Caco-2 (cell line): ENCODE data around the gene SMAD5. TPM values are rescaled to one million over a fixed set of nuclear protein-coding genes. Genes with fewer than 3 reads are reported as not detected.

Source experiments
- BruUV-seq: library from RNA; stranded (reverse); fragments of 400-500 nt; replicated peaks from 2 replicates; lab custom pipeline; 2021; lab: Mats Ljungman, UMichigan
- CTCF ChIA-PET: fragments of 300-600 bp; sonication (Branson Sonifier 250); formaldehyde crosslinking; loops from one replicate; lab custom pipeline; 2022; ENCODE audit warnings: antibody characterized with exemption; lab: Charles Lee
- POLR2A ChIA-PET: fragments of 300-600 bp; sonication (Branson Sonifier 250); formaldehyde crosslinking; loops from one replicate; lab custom pipeline; 2022; ENCODE audit warnings: antibody characterized with exemption; lab: Charles Lee
- DNase-seq, 2 experiments: peaks; one replicate each; pipeline versions ENCODE4 v3.0.0 to v3.0.0-alpha.2; 2020 to 2022
- H3K27me3 ChIP-seq: replicated peaks from 2 replicates; pipeline ENCODE4 v1.6.0; 2011; ENCODE audit warnings: low read length; ENCODE audit not compliant: control insufficient read depth, insufficient read depth
- H3K36me3 ChIP-seq: 2 replicates; pipeline ENCODE4 v1.5.1; 2011; ENCODE audit warnings: low read length; ENCODE audit not compliant: control insufficient read depth, insufficient read depth
- H3K4me1 ChIP-seq: fragments of 250-450 bp; sonication (Bioruptor Pico); 2 replicates; pipeline ENCODE4 v1.5.1; 2020; ENCODE audit warnings: mild to moderate bottlenecking
- H3K4me3 ChIP-seq: 2 replicates; pipeline ENCODE4 v1.5.1; 2011; ENCODE audit warnings: low read depth, mild to moderate bottlenecking, control low read depth, low read length
- H3K9me3 ChIP-seq: fragments of 250-450 bp; sonication (Bioruptor Pico); 2 replicates; pipeline ENCODE4 v1.5.1; 2020; ENCODE audit warnings: mild to moderate bottlenecking, moderate library complexity
- H3K27ac Mint-ChIP-seq: one replicate; pipeline ENCODE4 v1.8.0; 2022; ENCODE audit warnings: mixed read lengths; ENCODE audit not compliant: unreplicated experiment
- H3K27me3 Mint-ChIP-seq: one replicate; pipeline ENCODE4 v1.8.0; 2022; ENCODE audit warnings: mixed read lengths; ENCODE audit not compliant: insufficient read depth, unreplicated experiment
- H3K36me3 Mint-ChIP-seq: one replicate; pipeline ENCODE4 v1.8.0; 2022; ENCODE audit warnings: mild to moderate bottlenecking, mixed read lengths; ENCODE audit not compliant: insufficient read depth, unreplicated experiment
- H3K4me1 Mint-ChIP-seq: one replicate; pipeline ENCODE4 v1.8.0; 2022; ENCODE audit warnings: low read depth, mixed read lengths; ENCODE audit not compliant: unreplicated experiment
- H3K4me3 Mint-ChIP-seq: one replicate; pipeline ENCODE4 v1.8.0; 2022; ENCODE audit warnings: mild to moderate bottlenecking, moderate library complexity, mixed read lengths; ENCODE audit not compliant: unreplicated experiment
- H3K9me3 Mint-ChIP-seq: one replicate; pipeline ENCODE4 v1.8.0; 2022; ENCODE audit warnings: mixed read lengths; ENCODE audit not compliant: unreplicated experiment
- CTCF ChIP-seq, 2 experiments: fragments of 200-600 bp in 1 of 2; IDR thresholded peaks; 1 replicate in 1 of 2; 2 replicates in 1 of 2; pipeline versions ENCODE4 v1.5.1 to v1.8.0; 2011 to 2022; ENCODE audit warnings: antibody characterized with exemption in 1 of 2, control low read depth in 1 of 2, inconsistent platforms in 1 of 2, low read depth in 1 of 2, low read length in 1 of 2, mild to moderate bottlenecking in 1 of 2, moderate library complexity in 1 of 2; ENCODE audit not compliant: insufficient read depth in 1 of 2, severe bottlenecking in 1 of 2, unreplicated experiment in 1 of 2
- intact Hi-C: fragments of 100-400 bp; cut with micrococcal nuclease; formaldehyde crosslinking; loops from one replicate; pipeline ENCODE4 v1.10.0; 2022; ENCODE audit not compliant: unreplicated experiment
- total RNA-seq: library from RNA; stranded (reverse); gene quantifications from 2 replicates; pipeline ENCODE4 v1.2.3, GENCODE V29; 2022

Gene SMAD5
- total RNA-seq, 1 experiment from 2014 or later, result 142 TPM

- CTCF ChIA-PET, result no interaction called here
- TF ChIP-seq CTCF (IDR thresholded peaks at IDR 0.05; ENCODE audit: insufficient read depth in 1 of 2, low read depth in 1 of 2, low read length in 1 of 2, severe bottlenecking in 1 of 2, unreplicated experiment in 1 of 2), result no peak
- Mint-ChIP-seq H3K4me3 (no peak overlapping the region), H3K9me3 (peaks cover 5% of the 10 kb centered on the region), H3K27ac (no peak overlapping the region), H3K36me3 (peaks cover 61% of the 10 kb centered on the region), H3K4me1 (peaks cover 12% of the 10 kb centered on the region), H3K27me3 (no peaks in the 10 kb centered on the region)
- DNase-seq, result no peak
- Histone ChIP-seq H3K4me3 (no peak overlapping the region), H3K36me3 (peaks cover 5% of the 10 kb centered on the region), H3K4me1 (peaks cover 9% of the 10 kb centered on the region), H3K27me3 (no peaks in the 10 kb centered on the region), H3K9me3 (no peaks in the 10 kb centered on the region)
- no TSS peak for BruUV-seq
- POLR2A ChIA-PET, result no interaction called here
- intact Hi-C loops, result no loop called here
Observed at GRCh38 chr5:136162008-136162407, 29.4 kb downstream of the SMAD5 start.

GRCh38 chr5:136164226-136164625 is 31.6 kb downstream of the SMAD5 start:
- H3K27ac Mint-ChIP-seq, result no peak overlapping the region
- Histone ChIP-seq H3K9me3 (no peaks in the 10 kb centered on the region), H3K36me3 (no peaks in the 10 kb centered on the region), H3K4me3 (no peak overlapping the region), H3K4me1 (peaks cover 6% of the 10 kb centered on the region; the same call in 1 of the 2 replicates), H3K27me3 (no peaks in the 10 kb centered on the region)
- TF ChIP-seq CTCF (IDR thresholded peaks at IDR 0.05; ENCODE audit: insufficient read depth in 1 of 2, low read depth in 1 of 2, low read length in 1 of 2, severe bottlenecking in 1 of 2, unreplicated experiment in 1 of 2), result no peak
- no peaks in the 10 kb centered on the region for H3K27me3 Mint-ChIP-seq
- no peak overlapping the region for H3K4me3 Mint-ChIP-seq
- H3K9me3 Mint-ChIP-seq, result no peaks in the 10 kb centered on the region
- DNase-seq, result no peak
- ChIA-PET POLR2A (no interaction called here), CTCF (no interaction called here)
- intact Hi-C loops, result no loop called here
- BruUV-seq, result no TSS peak
- H3K4me1 Mint-ChIP-seq, result peaks cover 8% of the 10 kb centered on the region
- H3K36me3 Mint-ChIP-seq, result peaks cover 73% of the 10 kb centered on the region

- no peak overlapping the region for H3K4me3 ChIP-seq
- peaks cover 1% of the 10 kb centered on the region; the same call in 1 of the 2 replicates for H3K4me1 ChIP-seq
- no peaks in the 10 kb centered on the region; the same call in 1 of the 2 replicates for H3K36me3 ChIP-seq
- Mint-ChIP-seq H3K9me3 (no peaks in the 10 kb centered on the region), H3K27me3 (no peaks in the 10 kb centered on the region), H3K4me1 (no peaks in the 10 kb centered on the region), H3K4me3 (no peak overlapping the region), H3K27ac (no peak overlapping the region), H3K36me3 (peaks cover 88% of the 10 kb centered on the region)
- no peak for DNase-seq
- intact Hi-C loops, result no loop called here
- H3K27me3 ChIP-seq, result no peaks in the 10 kb centered on the region
- ChIA-PET POLR2A (no interaction called here), CTCF (no interaction called here)
- H3K9me3 ChIP-seq, result no peaks in the 10 kb centered on the region
- TF ChIP-seq CTCF (IDR thresholded peaks at IDR 0.05; ENCODE audit: insufficient read depth in 1 of 2, low read depth in 1 of 2, low read length in 1 of 2, severe bottlenecking in 1 of 2, unreplicated experiment in 1 of 2), result no peak
- no TSS peak for BruUV-seq
Observed at GRCh38 chr5:136166909-136167308, 34.3 kb downstream of the SMAD5 start.
